Smooth muscle cell (in vitro differentiated cells): Measurements from ENCODE around the gene RGCC. TPM values are rescaled to one million over a fixed set of nuclear protein-coding genes. Genes with fewer than 3 reads are reported as not detected.

Experiments used
- DNase-seq: peaks from one replicate; lab custom pipeline; 2025; ENCODE audit not compliant: unreplicated experiment; lab: John Stamatoyannopoulos, UW
- H2AFZ ChIP-seq: fragments of 200-600 bp; sonication (generic); 2 replicates; pipeline ENCODE4 v1.6.0; 2016; ENCODE audit warnings: antibody characterized with exemption, low read depth, mild to moderate bottlenecking
- H3F3A ChIP-seq: fragments of 200-600 bp; sonication (generic); 2 replicates; pipeline ENCODE4 v1.6.0; 2017; ENCODE audit warnings: antibody characterized with exemption, low read depth
- H3K27ac ChIP-seq: fragments of 200-600 bp; sonication (generic); 2 replicates; pipeline ENCODE4 v1.5.1; 2016; ENCODE audit warnings: low read depth, mild to moderate bottlenecking
- H3K27me3 ChIP-seq: fragments of 200-600 bp; sonication (generic); 2 replicates; pipeline ENCODE4 v1.6.1; 2016; ENCODE audit warnings: low read depth, mild to moderate bottlenecking
- H3K36me3 ChIP-seq: fragments of 200-600 bp; sonication (generic); 2 replicates; pipeline ENCODE4 v1.5.1; 2016; ENCODE audit warnings: low read depth
- H3K4me1 ChIP-seq: fragments of 200-600 bp; sonication (generic); 2 replicates; pipeline ENCODE4 v1.5.1; 2016; ENCODE audit warnings: low read depth
- H3K4me2 ChIP-seq: fragments of 200-600 bp; sonication (generic); 2 replicates; pipeline ENCODE4 v1.6.0; 2016; ENCODE audit warnings: mild to moderate bottlenecking
- H3K4me3 ChIP-seq: fragments of 200-600 bp; sonication (generic); 2 replicates; pipeline ENCODE4 v1.5.1; 2016; ENCODE audit warnings: mild to moderate bottlenecking
- H3K79me2 ChIP-seq: fragments of 200-600 bp; sonication (generic); 2 replicates; pipeline ENCODE4 v1.6.0; 2016; ENCODE audit warnings: low read depth, mild to moderate bottlenecking
- H3K9ac ChIP-seq: fragments of 200-600 bp; sonication (generic); 2 replicates; pipeline ENCODE4 v1.6.0; 2016; ENCODE audit warnings: low read depth
- H3K9me3 ChIP-seq: fragments of 200-600 bp; sonication (generic); replicated peaks from 2 replicates; pipeline ENCODE4 v1.5.1; 2016; ENCODE audit warnings: low read depth
- H4K20me1 ChIP-seq: fragments of 200-600 bp; sonication (generic); 2 replicates; pipeline ENCODE4 v1.6.0; 2016; ENCODE audit warnings: low read depth
- WGBS: methylation state at CpG from one replicate; pipeline ENCODE4 v1.1.7; 2016; ENCODE audit warnings: low lambda C conversion rate; 5-methylcytosine and 5-hydroxymethylcytosine counted together
- polyA plus RNA-seq: library from polyadenylated mRNA; unstranded; fragments of >200 nt; fragmentation: Nextera tagmentation; extraction: Ambion mirVana; gene quantifications from 2 replicates; pipeline ENCODE4 v1.2.1, GENCODE V29; 2016
- total RNA-seq: library from RNA; depleted of rRNA; stranded (reverse); fragments of >200 nt; gene quantifications from 2 replicates; pipeline ENCODE4 v1.2.3, GENCODE V29; 2014
- TF ChIP-seq, protein P1 (sequence below): fragments of 200-600 bp; sonication (generic); IDR thresholded peaks from 2 replicates; pipeline ENCODE4 v1.5.1; 2017; ENCODE audit warnings: borderline replicate concordance, mild to moderate bottlenecking, antibody characterized with exemption; ENCODE audit not compliant: insufficient read depth, poor library complexity, severe bottlenecking

Gene RGCC
- total and polyA plus RNA-seq, 2 experiments from 2014 or later = 4.5 to 11.7 TPM

DNA sequence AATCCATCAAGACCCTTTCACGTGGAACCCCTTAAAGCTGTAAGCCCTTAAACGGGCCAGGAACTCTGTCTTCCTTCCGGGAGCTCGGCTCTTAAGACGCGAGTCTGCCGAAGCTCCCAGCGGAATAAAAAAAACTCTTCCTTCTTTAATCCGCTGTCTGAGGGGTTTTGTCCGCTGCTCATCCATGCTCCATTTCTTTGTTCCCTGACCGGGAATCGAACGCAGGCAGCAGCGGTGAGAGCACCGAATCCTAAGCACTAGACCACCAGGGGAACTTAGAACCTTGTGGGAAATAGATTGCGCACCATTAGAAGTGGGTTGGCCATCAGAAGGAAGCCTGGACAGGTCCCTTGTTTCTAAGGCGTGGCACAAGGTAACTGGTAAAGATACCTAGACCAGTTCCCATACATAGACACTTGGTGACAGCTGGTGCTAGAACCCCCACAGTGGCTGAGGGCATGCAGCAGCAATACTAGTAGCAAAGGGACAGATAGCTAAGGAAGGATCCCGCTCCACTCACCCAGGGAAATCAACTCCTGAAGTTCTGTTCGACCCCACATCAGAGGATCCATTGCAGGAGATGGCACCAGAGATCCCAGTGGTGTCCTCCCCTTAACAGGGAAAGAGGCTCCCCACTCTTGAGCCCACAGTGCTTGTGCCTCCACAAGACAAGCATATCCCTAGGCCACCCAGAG, 1.5 kb upstream of the RGCC start:
- WGBS = 57% methylated on average over 19 of the region's 19 CpGs

DNA sequence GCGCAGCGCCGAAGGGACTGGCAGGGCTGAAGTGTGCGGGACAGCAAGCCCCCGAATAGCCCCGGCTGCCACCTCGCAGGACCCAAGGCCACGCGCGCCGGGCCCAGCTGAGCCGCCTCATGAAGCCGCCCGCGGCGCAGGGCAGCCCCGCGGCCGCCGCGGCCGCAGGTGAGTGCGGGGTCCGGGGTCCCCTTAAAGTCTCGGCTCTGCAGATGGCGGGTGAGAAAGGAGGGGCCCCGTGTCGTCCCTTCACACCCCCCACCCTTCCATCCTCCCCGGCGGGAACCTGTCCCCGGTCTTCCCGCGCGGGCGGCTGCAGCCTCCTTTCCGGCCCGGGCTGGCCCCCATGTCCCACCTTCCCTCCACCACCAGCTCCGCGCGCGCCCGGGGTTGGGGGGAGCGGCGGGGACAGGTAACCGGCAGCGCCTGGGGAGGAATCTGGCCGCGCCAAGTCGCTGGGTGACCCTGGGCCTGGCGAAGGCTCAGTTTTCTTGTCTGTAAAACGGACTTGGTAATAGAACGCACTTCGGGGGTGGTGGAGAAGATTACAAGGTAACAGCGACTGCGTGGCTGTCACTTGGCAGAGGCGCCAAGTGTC, 338 bp downstream of the RGCC start:
- no peaks in the 10 kb centered on the region for H3K9me3 ChIP-seq
- peaks cover 40% of the 10 kb centered on the region for H3K27me3 ChIP-seq
- H2AFZ ChIP-seq = peak overlapping the region; percentile 24
- peak overlapping the region; percentile 90 for H3K9ac ChIP-seq
- H3F3A ChIP-seq = no peaks in the 10 kb centered on the region
- no peak overlapping the region for H3K27ac ChIP-seq
- H3K79me2 ChIP-seq = no peaks in the 10 kb centered on the region
- H3K36me3 ChIP-seq = no peaks in the 10 kb centered on the region
- no peaks in the 10 kb centered on the region for H4K20me1 ChIP-seq
- H3K4me3 ChIP-seq = peak overlapping the region; percentile 53
- H3K4me2 ChIP-seq = peak overlapping the region; percentile 86
- H3K4me1 ChIP-seq = peaks cover 5% of the 10 kb centered on the region
- 4% methylated on average over 32 of the region's 56 CpGs for WGBS
- TF ChIP-seq, protein P1, sequence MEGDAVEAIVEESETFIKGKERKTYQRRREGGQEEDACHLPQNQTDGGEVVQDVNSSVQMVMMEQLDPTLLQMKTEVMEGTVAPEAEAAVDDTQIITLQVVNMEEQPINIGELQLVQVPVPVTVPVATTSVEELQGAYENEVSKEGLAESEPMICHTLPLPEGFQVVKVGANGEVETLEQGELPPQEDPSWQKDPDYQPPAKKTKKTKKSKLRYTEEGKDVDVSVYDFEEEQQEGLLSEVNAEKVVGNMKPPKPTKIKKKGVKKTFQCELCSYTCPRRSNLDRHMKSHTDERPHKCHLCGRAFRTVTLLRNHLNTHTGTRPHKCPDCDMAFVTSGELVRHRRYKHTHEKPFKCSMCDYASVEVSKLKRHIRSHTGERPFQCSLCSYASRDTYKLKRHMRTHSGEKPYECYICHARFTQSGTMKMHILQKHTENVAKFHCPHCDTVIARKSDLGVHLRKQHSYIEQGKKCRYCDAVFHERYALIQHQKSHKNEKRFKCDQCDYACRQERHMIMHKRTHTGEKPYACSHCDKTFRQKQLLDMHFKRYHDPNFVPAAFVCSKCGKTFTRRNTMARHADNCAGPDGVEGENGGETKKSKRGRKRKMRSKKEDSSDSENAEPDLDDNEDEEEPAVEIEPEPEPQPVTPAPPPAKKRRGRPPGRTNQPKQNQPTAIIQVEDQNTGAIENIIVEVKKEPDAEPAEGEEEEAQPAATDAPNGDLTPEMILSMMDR = no peak
- DNase-seq = no peak

More for the DNA sequence above, 1.5 kb upstream of the RGCC start:
- Histone ChIP-seq H3K9me3 (no peaks in the 10 kb centered on the region), H3K36me3 (no peaks in the 10 kb centered on the region), H2AFZ (no peak overlapping the region), H3K4me2 (no peak overlapping the region), H3K27me3 (peaks cover 40% of the 10 kb centered on the region), H3K27ac (no peak overlapping the region), H3K79me2 (no peaks in the 10 kb centered on the region), H3K4me1 (peaks cover 5% of the 10 kb centered on the region), H4K20me1 (no peaks in the 10 kb centered on the region), H3K9ac (no peak overlapping the region), H3F3A (no peaks in the 10 kb centered on the region), H3K4me3 (no peak overlapping the region)
- no peak for DNase-seq
- TF ChIP-seq, protein P1 = no peak

DNA sequence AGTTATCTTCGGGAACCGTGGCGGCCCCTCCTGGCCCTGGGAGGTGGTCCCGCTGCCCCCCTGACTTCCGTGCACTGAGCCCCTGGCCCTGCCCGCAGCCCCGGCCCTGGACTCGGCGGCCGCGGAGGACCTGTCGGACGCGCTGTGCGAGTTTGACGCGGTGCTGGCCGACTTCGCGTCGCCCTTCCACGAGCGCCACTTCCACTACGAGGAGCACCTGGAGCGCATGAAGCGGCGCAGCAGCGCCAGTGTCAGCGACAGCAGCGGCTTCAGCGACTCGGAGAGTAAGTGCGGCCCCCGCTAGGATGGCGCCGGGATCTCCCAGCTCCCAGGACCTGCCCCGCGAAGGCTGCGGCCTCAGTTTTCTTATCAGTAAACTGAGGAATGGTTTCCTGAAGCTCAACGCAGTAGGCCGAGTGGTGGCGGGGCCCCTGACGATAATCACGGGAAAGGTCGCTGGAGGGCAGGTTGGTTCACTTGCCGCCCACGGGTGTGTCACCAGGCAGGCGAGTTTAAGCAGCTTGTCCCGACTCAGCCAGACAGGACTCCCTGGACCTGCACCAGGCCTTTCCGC, 924 bp downstream of the RGCC start:
- Histone ChIP-seq H3K4me2 (peak overlapping the region; percentile 86), H3K79me2 (no peaks in the 10 kb centered on the region), H3K4me3 (peak overlapping the region; percentile 53), H3K27ac (no peak overlapping the region), H3K4me1 (peaks cover 5% of the 10 kb centered on the region), H4K20me1 (no peaks in the 10 kb centered on the region), H2AFZ (peak overlapping the region; percentile 24), H3K36me3 (no peaks in the 10 kb centered on the region), H3F3A (no peaks in the 10 kb centered on the region), H3K9ac (peak overlapping the region; percentile 90), H3K27me3 (peaks cover 40% of the 10 kb centered on the region), H3K9me3 (no peaks in the 10 kb centered on the region)
- TF ChIP-seq, protein P1 = no peak
- WGBS = 3% methylated on average over 50 of the region's 50 CpGs
- DNase-seq = no peak
